ENCODE measurements around the gene TSPO2. TPM values are rescaled to one million over a fixed set of nuclear protein-coding genes. Genes with fewer than 3 reads are reported as not detected.

TSPO2 gene
- total and polyA plus RNA-seq, 2 donors (not counting 3 experiments of a cell fraction or from before 2014, with no cell fraction given): not detected

DNA sequence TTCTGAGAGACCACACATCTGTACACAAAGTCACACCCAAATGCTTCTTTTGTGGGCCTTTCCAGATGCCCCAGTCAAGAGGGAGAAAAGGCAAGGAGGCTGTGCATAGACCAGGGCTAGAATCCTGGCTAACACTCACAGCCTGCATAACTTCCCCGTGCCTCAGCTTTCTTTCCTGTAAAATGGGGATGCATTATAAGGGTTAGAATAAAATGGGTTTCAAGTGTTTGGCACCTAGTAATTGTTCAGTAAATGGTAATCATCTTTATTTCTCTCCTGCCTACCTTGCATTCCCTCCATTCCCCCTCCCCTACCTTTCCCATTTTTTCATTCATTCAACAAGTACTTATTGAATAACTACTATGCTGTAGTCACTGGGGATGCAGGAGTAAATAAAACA is 32.6 kb upstream of the TSPO2 start:
- no peak overlapping the region for H3K4me3 ChIP-seq (replicated peaks in 1 of 3; ENCODE audit: insufficient read depth in 1 of 3, low read depth in 1 of 3, low read length in 3 of 3)
- dilution Hi-C loops (cut with MboI; ENCODE audit: extremely low pct_ligation_motif_present, low sequenced_read_pairs): no loop called here
- H3K4me1 ChIP-seq (ENCODE audit: control insufficient read depth, extremely low read depth, insufficient read depth, low read length): no peaks in the 10 kb centered on the region
- POLR2A ChIA-PET: no interaction called here
- H3K27ac ChIP-seq (ENCODE audit: insufficient read depth, low read depth, low read length): no peak overlapping the region
- no TSS peak for BruUV-seq (replicated peaks)
- peaks cover 8 to 14% of the 10 kb centered on the region in 2 experiments for H3K27me3 ChIP-seq (ENCODE audit: control insufficient read depth in 2 of 2, insufficient read depth in 2 of 2, low read length in 2 of 2)
- H3K9ac ChIP-seq (replicated peaks; ENCODE audit: extremely low read depth, insufficient read depth, low read length): no peak overlapping the region
- no peaks in the 10 kb centered on the region for H3K9me1 ChIP-seq (replicated peaks; ENCODE audit: control insufficient read depth, extremely low read depth, insufficient read depth, low read length)
- CTCF ChIA-PET: no interaction called here
- H3K79me2 ChIP-seq (ENCODE audit: control insufficient read depth, insufficient read depth, low read length): no peaks in the 10 kb centered on the region
- H3K36me3 ChIP-seq (ENCODE audit: control insufficient read depth in 2 of 2, extremely low read depth in 1 of 2, insufficient read depth in 2 of 2, low read length in 2 of 2): no peaks in the 10 kb centered on the region
- H3K4me2 ChIP-seq (ENCODE audit: insufficient read depth, low read length): no peak overlapping the region
- H3K9me3 ChIP-seq (replicated peaks; ENCODE audit: control insufficient read depth, insufficient read depth, low read length): no peaks in the 10 kb centered on the region
- TF ChIP-seq, protein P1, sequence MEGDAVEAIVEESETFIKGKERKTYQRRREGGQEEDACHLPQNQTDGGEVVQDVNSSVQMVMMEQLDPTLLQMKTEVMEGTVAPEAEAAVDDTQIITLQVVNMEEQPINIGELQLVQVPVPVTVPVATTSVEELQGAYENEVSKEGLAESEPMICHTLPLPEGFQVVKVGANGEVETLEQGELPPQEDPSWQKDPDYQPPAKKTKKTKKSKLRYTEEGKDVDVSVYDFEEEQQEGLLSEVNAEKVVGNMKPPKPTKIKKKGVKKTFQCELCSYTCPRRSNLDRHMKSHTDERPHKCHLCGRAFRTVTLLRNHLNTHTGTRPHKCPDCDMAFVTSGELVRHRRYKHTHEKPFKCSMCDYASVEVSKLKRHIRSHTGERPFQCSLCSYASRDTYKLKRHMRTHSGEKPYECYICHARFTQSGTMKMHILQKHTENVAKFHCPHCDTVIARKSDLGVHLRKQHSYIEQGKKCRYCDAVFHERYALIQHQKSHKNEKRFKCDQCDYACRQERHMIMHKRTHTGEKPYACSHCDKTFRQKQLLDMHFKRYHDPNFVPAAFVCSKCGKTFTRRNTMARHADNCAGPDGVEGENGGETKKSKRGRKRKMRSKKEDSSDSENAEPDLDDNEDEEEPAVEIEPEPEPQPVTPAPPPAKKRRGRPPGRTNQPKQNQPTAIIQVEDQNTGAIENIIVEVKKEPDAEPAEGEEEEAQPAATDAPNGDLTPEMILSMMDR (IDR thresholded peaks at IDR 0.05; ENCODE audit: extremely low read depth in 1 of 2, insufficient read depth in 1 of 2, low read depth in 1 of 2, low read length in 2 of 2): no peak
- no peak for TF ChIP-seq JUN (IDR thresholded peaks at IDR 0.05; ENCODE audit: borderline replicate concordance, insufficient read depth, insufficient read length, low read depth)
- TF ChIP-seq EZH2 (IDR thresholded peaks at IDR 0.05; ENCODE audit: borderline replicate concordance, low read depth, low read length, severe bottlenecking): no peak
- intact Hi-C loops (cut with micrococcal nuclease): no loop called here
- DNase-seq (ENCODE audit: low read depth, low spot score) (no peak), FAIRE-seq (no peak)
- H2AFZ ChIP-seq (ENCODE audit: low read depth, low read length): no peak overlapping the region
- no peaks in the 10 kb centered on the region for H4K20me1 ChIP-seq (replicated peaks; ENCODE audit: control insufficient read depth, extremely low read depth, insufficient read depth, low read length)

DNA sequence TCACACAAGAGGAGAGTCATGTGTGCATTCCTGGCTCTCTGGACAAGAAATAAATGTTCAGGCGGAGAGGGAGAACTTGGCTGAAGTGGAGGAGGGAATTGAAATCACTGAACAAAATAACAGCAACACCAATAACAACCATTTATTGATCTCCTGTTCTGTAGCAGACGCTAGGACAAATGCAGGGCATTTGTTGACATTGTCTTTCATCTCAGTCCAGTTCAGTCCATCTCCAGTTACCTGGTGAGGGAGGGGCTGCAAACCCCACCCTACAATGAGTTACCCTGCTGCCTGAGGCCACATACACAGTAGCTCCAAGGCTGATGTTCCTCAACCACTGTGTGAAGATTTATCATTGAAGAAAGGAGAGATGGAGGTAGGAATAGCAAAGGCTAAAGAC is 30.6 kb upstream of the TSPO2 start:
- no peaks in the 10 kb centered on the region for H3K79me2 ChIP-seq (ENCODE audit: control insufficient read depth, insufficient read depth, low read length)
- POLR2A ChIA-PET: no interaction called here
- H3K4me2 ChIP-seq (ENCODE audit: insufficient read depth, low read length): no peak overlapping the region
- no peak for FAIRE-seq
- H3K4me1 ChIP-seq (ENCODE audit: control insufficient read depth, extremely low read depth, insufficient read depth, low read length): no peaks in the 10 kb centered on the region
- no peaks in the 10 kb centered on the region for H4K20me1 ChIP-seq (replicated peaks; ENCODE audit: control insufficient read depth, extremely low read depth, insufficient read depth, low read length)
- dilution Hi-C loops (cut with MboI; ENCODE audit: extremely low pct_ligation_motif_present, low sequenced_read_pairs): no loop called here
- TF ChIP-seq, protein P2, sequence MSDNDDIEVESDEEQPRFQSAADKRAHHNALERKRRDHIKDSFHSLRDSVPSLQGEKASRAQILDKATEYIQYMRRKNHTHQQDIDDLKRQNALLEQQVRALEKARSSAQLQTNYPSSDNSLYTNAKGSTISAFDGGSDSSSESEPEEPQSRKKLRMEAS (IDR thresholded peaks at IDR 0.05; ENCODE audit: insufficient read depth, insufficient read length): no peak
- TF ChIP-seq POLR2AphosphoS5 (IDR thresholded peaks at IDR 0.05; ENCODE audit: insufficient read depth, low read depth, low read length) (no peak), GATA2 (IDR thresholded peaks at IDR 0.05; ENCODE audit: insufficient read depth, insufficient read length, low read depth, low read length) (no peak), FOS (IDR thresholded peaks at IDR 0.05; ENCODE audit: borderline replicate concordance, insufficient read depth, low read length) (no peak), JUN (IDR thresholded peaks at IDR 0.05; ENCODE audit: borderline replicate concordance, insufficient read depth, insufficient read length, low read depth) (no peak), EZH2 (IDR thresholded peaks at IDR 0.05; ENCODE audit: borderline replicate concordance, low read depth, low read length, severe bottlenecking) (no peak), POLR2A (IDR thresholded peaks at IDR 0.05; ENCODE audit: low read depth, low read length) (no peak), MYC (IDR thresholded peaks at IDR 0.05; ENCODE audit: low read depth, low read length) (no peak)
- TF ChIP-seq, protein P1 (IDR thresholded peaks at IDR 0.05; ENCODE audit: extremely low read depth in 1 of 2, insufficient read depth in 1 of 2, low read depth in 1 of 2, low read length in 2 of 2): no peak
- CTCF ChIA-PET: no interaction called here
- H2AFZ ChIP-seq (ENCODE audit: low read depth, low read length): no peak overlapping the region
- no peak for DNase-seq (ENCODE audit: low read depth, low spot score)
- no peak overlapping the region for H3K9ac ChIP-seq (replicated peaks; ENCODE audit: extremely low read depth, insufficient read depth, low read length)
- intact Hi-C loops (cut with micrococcal nuclease): no loop called here
- no TSS peak for BruUV-seq (replicated peaks)
- H3K4me3 ChIP-seq (replicated peaks in 1 of 3; ENCODE audit: insufficient read depth in 1 of 3, low read depth in 1 of 3, low read length in 3 of 3): no peak overlapping the region
- H3K27ac ChIP-seq (ENCODE audit: insufficient read depth, low read depth, low read length): no peak overlapping the region
- no peaks in the 10 kb centered on the region for H3K36me3 ChIP-seq (ENCODE audit: control insufficient read depth in 2 of 2, extremely low read depth in 1 of 2, insufficient read depth in 2 of 2, low read length in 2 of 2)
- H3K9me1 ChIP-seq (replicated peaks; ENCODE audit: control insufficient read depth, extremely low read depth, insufficient read depth, low read length): no peaks in the 10 kb centered on the region
- H3K27me3 ChIP-seq (ENCODE audit: control insufficient read depth in 2 of 2, insufficient read depth in 2 of 2, low read length in 2 of 2): peaks cover 3 to 12% of the 10 kb centered on the region in 2 experiments
- H3K9me3 ChIP-seq (replicated peaks; ENCODE audit: control insufficient read depth, insufficient read depth, low read length): no peaks in the 10 kb centered on the region
